ENCODE data around the gene FUBP3.
"Not testable (repeated sequence)": the region's sequence is repeated elsewhere in the genome, so short reads cannot be mapped to it uniquely, and the experiment has no call there.

Gene FUBP3

GRCh38 chr9:130680836-130681768, 101.7 kb downstream of the FUBP3 start:
- in situ Hi-C loops (cut with MboI; ENCODE audit: low sequenced_read_pairs) = no loop called here

DNA sequence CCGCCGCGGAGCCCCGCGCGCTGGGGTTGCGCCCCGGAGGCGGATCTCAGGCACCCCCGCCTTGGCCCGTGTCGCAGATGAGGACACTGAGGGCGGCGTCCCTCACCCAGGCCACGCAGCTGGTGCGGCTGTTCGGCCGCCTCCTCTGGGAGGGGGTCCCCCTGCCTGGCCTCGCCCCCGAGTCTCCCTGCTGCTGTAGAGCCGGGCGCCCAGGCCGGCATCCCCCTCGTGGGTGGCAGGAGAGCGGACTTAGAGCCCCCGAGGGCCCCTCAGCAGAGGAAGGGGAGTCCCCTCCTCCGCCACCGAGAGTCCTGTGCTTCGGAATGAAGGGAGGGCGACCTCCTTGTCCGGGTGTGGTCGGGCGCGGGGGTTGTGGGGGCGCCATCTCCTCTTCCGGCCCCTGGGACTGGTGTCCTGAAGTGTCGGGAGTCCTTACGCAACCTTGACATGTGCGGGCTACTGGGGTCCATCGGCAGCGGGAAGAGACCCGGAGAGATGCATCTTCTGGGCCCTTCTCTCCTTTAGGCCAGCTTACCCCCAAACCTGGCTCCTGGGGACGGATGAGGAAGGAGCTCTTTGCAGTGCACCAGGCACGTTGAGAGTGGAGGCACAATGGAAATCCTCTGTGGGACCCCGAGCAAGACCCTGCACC, 102.5 kb downstream of the FUBP3 start:
- in situ Hi-C loops (cut with MboI; ENCODE audit: low sequenced_read_pairs) = no loop called here

DNA sequence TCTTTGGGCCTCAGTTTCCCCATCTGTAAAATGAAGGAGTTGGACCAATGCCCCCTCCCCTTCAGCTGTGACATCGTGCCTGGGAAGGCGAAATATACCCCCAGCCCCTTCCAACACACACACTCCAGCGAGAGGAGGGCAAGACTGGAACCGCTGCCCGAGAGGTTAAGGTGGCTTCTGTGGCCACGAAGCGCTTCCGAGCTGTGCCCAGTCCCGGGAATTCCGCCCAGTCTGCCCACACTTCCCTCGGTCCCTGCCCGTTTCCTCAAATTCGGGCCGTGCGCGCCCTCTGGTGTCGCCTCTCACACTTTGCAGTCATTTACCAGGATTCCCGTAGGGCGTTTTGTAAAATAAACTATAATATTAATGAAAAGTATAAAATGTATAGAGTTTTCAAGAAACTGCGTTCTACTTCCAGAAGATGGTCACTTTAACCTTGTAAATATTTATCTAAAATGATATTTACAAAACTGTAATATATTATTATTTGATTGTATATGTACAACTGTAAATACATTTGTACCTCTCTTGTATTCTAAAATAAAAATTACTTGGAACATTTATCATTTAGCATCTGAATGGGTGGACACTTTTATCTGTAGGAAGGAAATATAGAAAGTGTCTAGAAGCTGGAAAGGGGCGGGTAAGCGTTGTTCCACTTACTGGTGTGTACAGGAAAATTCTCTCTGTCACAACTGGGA, 103.2 kb downstream of the FUBP3 start:
- in situ Hi-C loops (cut with MboI; ENCODE audit: low sequenced_read_pairs) = no loop called here

DNA sequence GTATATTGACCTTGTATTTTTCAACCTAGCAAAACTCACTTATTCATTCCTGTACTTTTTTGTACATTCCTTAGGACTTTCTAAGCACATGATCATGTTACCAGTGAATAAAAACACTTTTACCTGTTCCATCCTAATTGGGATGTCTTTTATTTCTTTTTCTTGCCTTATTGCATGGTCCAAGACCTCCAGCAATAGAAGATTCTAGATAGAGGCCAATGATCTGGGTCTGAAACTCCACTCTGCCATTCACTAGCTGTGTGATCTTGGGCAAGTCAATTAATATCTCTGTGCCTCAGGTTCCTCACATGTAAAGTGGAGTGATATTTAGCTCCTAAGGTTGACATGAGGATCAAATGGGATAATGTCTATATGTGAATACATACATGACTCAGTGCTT, 105.7 kb downstream of the FUBP3 start:
- in situ Hi-C loops (cut with MboI; ENCODE audit: low sequenced_read_pairs) = no loop called here

DNA sequence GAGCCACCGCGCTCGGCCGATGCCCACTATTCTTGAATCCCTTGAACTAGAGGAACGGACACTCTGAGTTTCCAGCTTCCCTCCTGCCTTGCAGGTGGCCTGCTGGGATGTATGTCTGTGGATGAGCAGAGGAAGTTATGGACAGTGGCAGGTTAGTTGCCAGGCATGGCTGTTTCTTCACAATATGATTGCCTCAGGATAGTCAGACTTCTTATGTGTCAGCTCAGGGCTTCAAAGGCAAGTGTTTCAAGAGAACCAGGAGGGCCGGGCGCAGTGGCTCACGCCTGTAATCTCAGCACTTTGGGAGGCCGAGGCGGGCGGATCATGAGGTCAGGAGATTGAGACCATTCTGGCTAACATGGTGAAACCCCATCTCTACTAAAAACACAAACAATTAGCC, 106.6 kb downstream of the FUBP3 start:
- in situ Hi-C loops (cut with MboI; ENCODE audit: low sequenced_read_pairs) = not testable (repeated sequence)

- in situ Hi-C loops (cut with MboI; ENCODE audit: low sequenced_read_pairs) = no loop called here
Measured at GRCh38 chr9:130687615-130688014, 108.2 kb downstream of the FUBP3 start.

Data from HL-60/S4 treated with phorbol 12-myristate 13-acetate at 8.2 ng/mL for 4 days and 3 days (cell line).